ENCODE data around the gene IPO11. TPM values are rescaled to one million over a fixed set of nuclear protein-coding genes. Genes with fewer than 3 reads are reported as not detected.
A peak's percentile ranks its signal among the peaks of the same experiment; 100 is the strongest.

The IPO11 gene
- total RNA-seq, 3 donors from 2014 or later: 31.5 to 34.7 (median 33.1) TPM

DNA sequence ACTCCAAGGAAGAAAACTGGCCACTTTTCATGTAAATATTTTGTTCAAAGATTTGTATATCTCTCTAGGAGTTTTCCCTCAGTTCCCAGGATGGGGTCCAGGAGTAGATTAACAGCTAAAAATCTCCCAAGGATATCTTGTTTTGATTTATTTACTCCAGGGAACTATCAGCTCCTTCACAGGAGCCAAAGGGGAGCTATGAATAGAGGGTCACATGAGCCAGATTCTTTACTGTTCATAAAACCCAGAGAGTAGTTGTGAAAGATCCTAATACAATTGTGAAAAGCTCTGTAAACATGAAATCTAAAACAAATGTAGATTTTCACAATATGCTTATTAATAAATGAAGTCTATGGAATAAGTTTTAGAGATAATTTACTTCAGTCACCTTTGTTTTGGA is 25.7 kb upstream of the IPO11 start:
- no peaks in the 10 kb centered on the region for H3K9me3 ChIP-seq
- no peaks in the 10 kb centered on the region for H3K27me3 ChIP-seq
- intact Hi-C loops (cut with DNase I; ENCODE audit: low total_unique reads): no loop called here
- no peak for DNase-seq (ENCODE audit: low spot score in 2 of 2)
- peaks cover 0 to 7% of the 10 kb centered on the region in 2 donors for H3K4me1 ChIP-seq
- no peak overlapping the region for H3K4me3 ChIP-seq
- peak overlapping the region; percentile 64 to 79 for H3K27ac ChIP-seq
- H3K36me3 ChIP-seq: no peaks in the 10 kb centered on the region
- TF ChIP-seq POLR2AphosphoS5 (IDR thresholded peaks at IDR 0.05) (no peak), POLR2A (IDR thresholded peaks at IDR 0.05) (no peak)
- TF ChIP-seq, protein P1, sequence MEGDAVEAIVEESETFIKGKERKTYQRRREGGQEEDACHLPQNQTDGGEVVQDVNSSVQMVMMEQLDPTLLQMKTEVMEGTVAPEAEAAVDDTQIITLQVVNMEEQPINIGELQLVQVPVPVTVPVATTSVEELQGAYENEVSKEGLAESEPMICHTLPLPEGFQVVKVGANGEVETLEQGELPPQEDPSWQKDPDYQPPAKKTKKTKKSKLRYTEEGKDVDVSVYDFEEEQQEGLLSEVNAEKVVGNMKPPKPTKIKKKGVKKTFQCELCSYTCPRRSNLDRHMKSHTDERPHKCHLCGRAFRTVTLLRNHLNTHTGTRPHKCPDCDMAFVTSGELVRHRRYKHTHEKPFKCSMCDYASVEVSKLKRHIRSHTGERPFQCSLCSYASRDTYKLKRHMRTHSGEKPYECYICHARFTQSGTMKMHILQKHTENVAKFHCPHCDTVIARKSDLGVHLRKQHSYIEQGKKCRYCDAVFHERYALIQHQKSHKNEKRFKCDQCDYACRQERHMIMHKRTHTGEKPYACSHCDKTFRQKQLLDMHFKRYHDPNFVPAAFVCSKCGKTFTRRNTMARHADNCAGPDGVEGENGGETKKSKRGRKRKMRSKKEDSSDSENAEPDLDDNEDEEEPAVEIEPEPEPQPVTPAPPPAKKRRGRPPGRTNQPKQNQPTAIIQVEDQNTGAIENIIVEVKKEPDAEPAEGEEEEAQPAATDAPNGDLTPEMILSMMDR (IDR thresholded peaks at IDR 0.05): no peak

GRCh38 chr5:62395210-62395950 is 17.2 kb upstream of the IPO11 start:
- DNase-seq (ENCODE audit: low spot score in 2 of 2): no peak
- Histone ChIP-seq H3K27me3 (no peaks in the 10 kb centered on the region), H3K36me3 (no peaks in the 10 kb centered on the region), H3K9me3 (no peaks in the 10 kb centered on the region), H3K4me3 (no peak overlapping the region), H3K27ac (no peak overlapping the region), H3K4me1 (no peaks in the 10 kb centered on the region)
- TF ChIP-seq POLR2AphosphoS5 (IDR thresholded peaks at IDR 0.05): no peak
- TF ChIP-seq POLR2A (IDR thresholded peaks at IDR 0.05): no peak
- TF ChIP-seq, protein P1 (IDR thresholded peaks at IDR 0.05): no peak
- intact Hi-C loops (cut with DNase I; ENCODE audit: low total_unique reads): no loop called here

DNA sequence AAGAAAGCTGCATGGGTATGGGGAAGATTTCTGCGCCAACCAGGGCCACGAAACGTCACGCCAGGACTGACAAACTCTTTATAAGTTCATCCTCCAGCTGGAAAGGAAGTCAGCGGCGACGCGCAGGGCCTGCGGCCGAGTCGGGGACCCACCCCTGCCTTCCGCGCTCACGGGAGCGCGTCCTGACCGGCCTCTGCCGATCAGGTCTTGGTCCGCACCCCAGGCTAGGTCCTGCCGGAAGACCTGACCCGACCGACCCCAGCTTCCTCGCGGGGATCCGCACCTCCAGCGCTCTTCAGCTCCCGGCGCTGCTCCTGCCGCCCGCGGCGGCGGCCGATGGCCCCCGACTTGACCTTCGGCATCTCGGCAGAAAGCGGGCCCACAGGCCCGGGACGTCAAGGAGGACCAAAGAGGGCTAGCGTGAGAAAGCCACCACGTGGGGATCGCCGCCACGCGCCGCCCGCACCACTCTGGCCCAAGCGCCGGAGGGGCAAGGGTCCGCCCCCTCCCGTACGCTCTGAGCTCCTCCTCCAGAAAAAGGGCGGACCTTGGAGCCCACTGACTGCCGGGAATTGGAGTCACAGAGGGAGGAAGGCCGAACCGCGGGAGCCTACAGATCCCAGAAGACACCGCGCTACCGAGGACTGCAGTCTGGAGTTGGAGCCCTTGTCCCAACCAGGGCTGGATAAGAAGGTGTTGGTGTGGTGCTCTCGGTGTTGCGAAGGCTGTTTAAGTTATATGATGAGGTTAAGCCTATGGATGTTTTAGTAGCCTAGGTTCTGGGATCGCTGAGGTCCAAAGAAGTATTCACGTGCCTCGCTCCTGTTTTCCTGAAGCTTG is 8.9 kb upstream of the IPO11 start, which contains the start of gene DIMT1:
Gene DIMT1, minus strand, starts transcription at position 495 of the 840 bp plus-strand sequence. Its CDS starts 133 bp downstream, at position 362.
- Histone ChIP-seq H3K27me3 (no peaks in the 10 kb centered on the region), H3K4me1 (no peaks in the 10 kb centered on the region), H3K4me3 (peak within 1 kb of the TSS; percentile 81 to 92 (median 82)), H3K27ac (peak within 1 kb of the TSS; percentile 92 to 95), H3K9me3 (no peaks in the 10 kb centered on the region), H3K36me3 (no peaks in the 10 kb centered on the region)
- peak; percentile 94 to 96 for DNase-seq (ENCODE audit: low spot score in 2 of 2)
- TF ChIP-seq POLR2AphosphoS5 (IDR thresholded peaks at IDR 0.05) (peak; percentile 67 to 83 (median 67)), POLR2A (IDR thresholded peaks at IDR 0.05) (peak; percentile 28)
- TF ChIP-seq, protein P1 (IDR thresholded peaks at IDR 0.05): peak in 1 of 3 donors; percentile 11
- intact Hi-C loops (cut with DNase I; ENCODE audit: low total_unique reads): no loop called here

DNA sequence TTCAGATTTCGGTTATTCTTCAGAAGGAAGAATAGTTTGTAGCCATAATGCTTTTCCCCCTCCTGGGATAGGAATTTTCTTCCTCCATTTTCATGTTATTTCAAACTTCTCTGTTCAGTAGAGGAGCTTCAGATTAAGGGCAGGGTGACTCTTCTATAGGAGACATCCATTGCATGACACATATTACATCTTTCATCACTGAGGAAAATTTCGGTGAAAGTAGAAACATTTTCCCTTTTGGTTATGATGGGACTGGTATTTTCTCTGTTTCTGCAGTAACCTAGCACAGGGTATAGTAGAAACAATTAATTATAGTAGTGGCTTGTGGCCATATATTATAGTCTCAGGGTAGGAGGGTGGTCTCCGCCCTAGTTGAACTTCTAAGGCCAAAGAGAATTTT is 1.1 kb downstream of the IPO11 start:
- H3K4me1 ChIP-seq: peaks cover 0 to 10% of the 10 kb centered on the region in 2 donors
- DNase-seq (ENCODE audit: low spot score in 2 of 2): no peak
- no peaks in the 10 kb centered on the region for H3K27me3 ChIP-seq
- TF ChIP-seq POLR2A (IDR thresholded peaks at IDR 0.05) (no peak), POLR2AphosphoS5 (IDR thresholded peaks at IDR 0.05) (no peak)
- TF ChIP-seq, protein P1 (IDR thresholded peaks at IDR 0.05): no peak
- H3K27ac ChIP-seq: no peak overlapping the region
- intact Hi-C loops (cut with DNase I; ENCODE audit: low total_unique reads): no loop called here
- no peaks in the 10 kb centered on the region for H3K9me3 ChIP-seq
- H3K36me3 ChIP-seq: no peaks in the 10 kb centered on the region
- peak overlapping the region; percentile 83 to 99 (median 98) for H3K4me3 ChIP-seq
